NB4 (cell line): ENCODE measurements around the gene FBXL13.

ENCODE experiments used
- CTCF ChIP-seq: IDR thresholded peaks from one replicate; pipeline ENCODE4 v1.5.1; 2012; ENCODE audit warnings: low read depth, low read length
- MAX ChIP-seq: IDR thresholded peaks from 2 replicates; pipeline ENCODE4 v1.6.1; 2011; ENCODE audit warnings: low read depth, low read length
- MYC ChIP-seq: IDR thresholded peaks from 2 replicates; pipeline ENCODE4 v1.6.1; 2011; ENCODE audit warnings: low read depth, low read length
- POLR2A ChIP-seq: IDR thresholded peaks from 2 replicates; pipeline ENCODE4 v1.6.1; 2011; ENCODE audit warnings: mild to moderate bottlenecking; ENCODE audit not compliant: insufficient read length; ENCODE audit errors: extremely low read depth

GRCh38 chr7:102918845-102919244, 155.8 kb downstream of the FBXL13 start:
- TF ChIP-seq CTCF (no peak), POLR2A (no peak), MAX (no peak), MYC (no peak)
